Gastrocnemius medialis (tissue), 4 donors: ENCODE data around the gene FGF14.

ENCODE experiments used
- CTCF ChIP-seq, 5 experiments: fragments of 450-650 bp in 3 of 5; fragments of 200-600 bp in 2 of 5; sonication (generic) in 2 of 5; IDR thresholded peaks in 4 of 5; conservative IDR thresholded peaks in 1 of 5; 1 replicate in 4 of 5; 2 replicates in 1 of 5; pipeline ENCODE4 v1.5.1; 2016 to 2019; ENCODE audit warnings: antibody characterized with exemption in 5 of 5, mild to moderate bottlenecking in 3 of 5, moderate library complexity in 3 of 5
- POLR2A ChIP-seq, 2 donors: fragments of 450-650 bp; IDR thresholded peaks; one replicate each; pipeline ENCODE4 v1.6.1; 2017; ENCODE audit warnings: antibody characterized with exemption in 2 of 2, mild to moderate bottlenecking in 2 of 2, moderate library complexity in 2 of 2

DNA sequence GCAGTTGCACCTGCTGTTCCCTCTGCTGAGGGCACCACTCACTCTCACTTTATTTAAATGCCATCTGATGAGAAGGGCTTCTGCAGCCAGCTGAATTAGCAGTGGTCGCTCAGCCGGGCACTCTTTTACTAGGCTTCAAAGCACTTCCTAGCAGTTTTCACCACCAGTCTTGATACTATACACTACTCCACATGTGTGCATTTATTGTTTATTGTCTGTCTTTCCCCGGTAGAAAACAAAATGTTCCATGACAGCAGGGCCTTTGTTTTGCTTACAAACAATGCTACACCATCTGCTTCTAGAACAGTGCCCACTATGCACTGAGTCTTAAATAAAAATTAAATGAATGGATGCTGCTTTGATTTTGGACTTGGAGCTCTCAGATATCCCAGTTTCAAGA, 404.9 kb downstream of the FGF14 start:
- no peak for TF ChIP-seq CTCF (IDR thresholded peaks at IDR 0.05 in 4 of 5, conservative IDR thresholded peaks at IDR 0.05 in 1 of 5)
- no peak for TF ChIP-seq POLR2A (IDR thresholded peaks at IDR 0.05)
